HepG2 (cell line): ENCODE measurements around the gene PNLIPRP1. TPM values are rescaled to one million over a fixed set of nuclear protein-coding genes. Genes with fewer than 3 reads are reported as not detected.

Experiments
- ATAC-seq: fragments of 200-7000 bp; cut with Tn5 transposase; 3 replicates; pipeline ENCODE4 v1.9.1; 2020; ENCODE audit warnings: mild to moderate bottlenecking, moderate library complexity
- BruUV-seq: library from RNA; stranded (reverse); fragments of 400-500 nt; replicated peaks from 2 replicates; lab custom pipeline; 2021; lab: Mats Ljungman, UMichigan
- CTCF ChIA-PET: fragments of 300-600 bp; formaldehyde crosslinking; extraction: SDS; loops from one replicate; lab custom pipeline; 2021; ENCODE audit warnings: low total read pairs, inconsistent platforms, low intra/inter-chr PET ratio; lab: Yijun Ruan, JAX
- POLR2A ChIA-PET: fragments of 350-600 bp; sonication (Branson Sonifier 250); formaldehyde crosslinking; loops from one replicate; lab custom pipeline; 2020; ENCODE audit warnings: antibody characterized with exemption, inconsistent platforms; lab: Yijun Ruan, JAX
- DNase-seq: peaks from one replicate; pipeline ENCODE4 v3.0.0-alpha.2; 2015; ENCODE audit warnings: low spot score
- FAIRE-seq: peaks from 3 replicates; lab custom pipeline; 2011; peaks lifted over from hg19 to GRCh38; lab: Jason Lieb, UNC
- H2AFZ ChIP-seq: one replicate; pipeline ENCODE4 v1.6.1; 2011; ENCODE audit warnings: low read length, inconsistent platforms
- H3K27ac ChIP-seq: fragments of 300-600 bp; 3 replicates; pipeline ENCODE4 v1.8.0; 2011; ENCODE audit warnings: mixed run types, mild to moderate bottlenecking, mixed read lengths, low read length, inconsistent platforms; ENCODE audit not compliant: insufficient read depth; ENCODE audit errors: extremely low read length
- H3K27me3 ChIP-seq, 2 experiments: fragments of 200-600 bp in 1 of 2; 2 replicates in 1 of 2; 3 replicates in 1 of 2; pipeline versions ENCODE4 v1.6.0 to v1.8.0; 2011; ENCODE audit warnings: low read length in 2 of 2, mild to moderate bottlenecking in 2 of 2, moderate library complexity in 2 of 2, inconsistent platforms in 1 of 2; ENCODE audit not compliant: insufficient read depth in 2 of 2, control insufficient read depth in 1 of 2
- H3K36me3 ChIP-seq, 2 experiments: fragments of 200-600 bp in 1 of 2; replicated peaks in 1 of 2; 2 replicates in 1 of 2; 3 replicates in 1 of 2; pipeline versions ENCODE4 v1.5.1 to v1.8.0; 2011; ENCODE audit warnings: low read length in 2 of 2, inconsistent platforms in 1 of 2; ENCODE audit not compliant: insufficient read depth in 2 of 2, control insufficient read depth in 1 of 2
- H3K4me1 ChIP-seq: 2 replicates; pipeline ENCODE4 v1.5.1; 2012; ENCODE audit warnings: low read length, inconsistent platforms; ENCODE audit not compliant: insufficient read depth
- H3K4me2 ChIP-seq: 2 replicates; pipeline ENCODE4 v1.6.0; 2011; ENCODE audit warnings: low read depth, low read length, inconsistent platforms
- H3K4me3 ChIP-seq, 3 experiments: fragments of 200-600 bp in 1 of 3; sonication (generic), shearing (Covaris generic) in 1 of 3; replicated peaks in 1 of 3; 2 replicates each; pipeline ENCODE4 v1.5.1; 2011 to 2016; ENCODE audit warnings: low read length in 3 of 3, inconsistent platforms in 2 of 3, low read depth in 2 of 3, mild to moderate bottlenecking in 2 of 3, control low read depth in 1 of 3, mixed read lengths in 1 of 3; ENCODE audit not compliant: insufficient read depth in 1 of 3
- H3K79me2 ChIP-seq: one replicate; pipeline ENCODE4 v1.6.1; 2011; ENCODE audit warnings: low read length, inconsistent platforms; ENCODE audit not compliant: insufficient read depth
- H3K9ac ChIP-seq: 2 replicates; pipeline ENCODE4 v1.6.0; 2011; ENCODE audit warnings: mild to moderate bottlenecking, low read depth, low read length, inconsistent platforms; ENCODE audit not compliant: insufficient read depth
- H3K9me3 ChIP-seq: 2 replicates; pipeline ENCODE4 v1.5.1; 2012; ENCODE audit warnings: mild to moderate bottlenecking, low read length
- H4K20me1 ChIP-seq: 2 replicates; pipeline ENCODE4 v1.6.0; 2011; ENCODE audit warnings: inconsistent platforms, mild to moderate bottlenecking, low read length, moderate library complexity; ENCODE audit not compliant: insufficient read depth
- ATF5 ChIP-seq: sonication (generic); formaldehyde crosslinking; IDR thresholded peaks from 2 replicates; pipeline ENCODE4 v1.4.0; 2020; ENCODE audit warnings: mild to moderate bottlenecking, low read depth, missing genetic modification reagents
- BCL3 ChIP-seq: sonication (generic); formaldehyde crosslinking; IDR thresholded peaks from 2 replicates; pipeline ENCODE4 v1.5.1; 2020; ENCODE audit warnings: mild to moderate bottlenecking, missing genetic modification reagents, moderate library complexity
- FIP1L1 ChIP-seq: fragments of 200-400 bp; formaldehyde crosslinking; IDR thresholded peaks from 2 replicates; pipeline ENCODE4 v1.6.1; 2018; ENCODE audit warnings: low read depth, mild to moderate bottlenecking, low read length, moderate library complexity, borderline replicate concordance; ENCODE audit not compliant: insufficient read depth
- FOSL2 ChIP-seq: sonication (generic); formaldehyde crosslinking; IDR thresholded peaks from 2 replicates; pipeline ENCODE4 v1.4.0; 2020; ENCODE audit warnings: missing genetic modification reagents
- HIC2 ChIP-seq: sonication (generic); formaldehyde crosslinking; IDR thresholded peaks from 2 replicates; pipeline ENCODE4 v1.9.0; 2022; ENCODE audit warnings: low read depth, missing genetic modification reagents
- MBD4 ChIP-seq: IDR thresholded peaks from 2 replicates; pipeline ENCODE4 v1.6.1; 2012; ENCODE audit warnings: low read length, inconsistent platforms, borderline replicate concordance
- RAD51 ChIP-seq: fragments of 450-650 bp; IDR thresholded peaks from 2 replicates; pipeline ENCODE4 v1.6.1; 2016; ENCODE audit warnings: borderline replicate concordance
- THAP11 ChIP-seq: IDR thresholded peaks from 2 replicates; pipeline ENCODE4 v1.6.1; 2016; ENCODE audit warnings: missing biosample characterization, missing genetic modification reagents
- ZBTB25 ChIP-seq: IDR thresholded peaks from 2 replicates; pipeline ENCODE4 v1.6.1; 2018; ENCODE audit warnings: missing genetic modification reagents
- WGBS: methylation state at CpG from one replicate; pipeline ENCODE4 v1.1.6; 2017; ENCODE audit warnings: low lambda C conversion rate; 5-methylcytosine and 5-hydroxymethylcytosine counted together
- in situ Hi-C: cut with HindIII; loops from 2 replicates; pipeline ENCODE4 v1.10.0; 2017; ENCODE audit warnings: low pct_unique_long_range_greater_than_20kb; ENCODE audit not compliant: extremely low pct_ligation_motif_present
- intact Hi-C: fragments of 100-400 bp; cut with micrococcal nuclease; formaldehyde crosslinking; loops from one replicate; pipeline ENCODE4 v1.10.0; 2022; ENCODE audit not compliant: unreplicated experiment
- polyA plus RNA-seq, 8 experiments: library from polyadenylated mRNA; depleted of rRNA in 3 of 8; stranded (reverse) in 7 of 8; unstranded in 1 of 8; fragments of >200 nt; fragmentation: Illumina TruSeq in 4 of 8; extraction: Trizol in 4 of 8; gene quantifications; 2 replicates each; pipeline versions ENCODE4 v1.2.1 to v1.2.3, GENCODE V29; 2011 to 2016; ENCODE audit warnings: low read depth in 4 of 8, missing spikeins in 1 of 8, mixed read lengths in 1 of 8; ENCODE audit not compliant: insufficient read depth in 1 of 8
- total RNA-seq, 5 experiments: library from RNA; depleted of rRNA; stranded (reverse); fragments of >200 nt; fragmentation: Illumina TruSeq; extraction: Trizol; gene quantifications; 2 replicates each; pipeline ENCODE4 v1.2.3, GENCODE V29; 2016; ENCODE audit warnings: low read depth in 1 of 5
- TF ChIP-seq, protein P1 (sequence below): sonication (generic); formaldehyde crosslinking; IDR thresholded peaks from 2 replicates; pipeline ENCODE4 v1.4.0; 2020; ENCODE audit warnings: missing genetic modification reagents
- TF ChIP-seq, protein P2 (sequence below): sonication (generic); formaldehyde crosslinking; IDR thresholded peaks from 2 replicates; pipeline ENCODE4 v1.8.0; 2022; ENCODE audit warnings: mild to moderate bottlenecking, missing genetic modification reagents; ENCODE audit not compliant: insufficient replicate concordance
- TF ChIP-seq, protein P3 (sequence below): sonication (generic); formaldehyde crosslinking; conservative IDR thresholded peaks from 2 replicates; pipeline ENCODE4 v1.8.0; 2022; ENCODE audit warnings: mild to moderate bottlenecking, moderate library complexity, missing genetic modification reagents

The PNLIPRP1 gene
- total and polyA plus RNA-seq, 2 of the 13 experiments (the other 11 are each of a cell fraction or from before 2014, with no cell fraction given): not detected

- TF ChIP-seq MBD4: no peak
- TF ChIP-seq THAP11 (CRISPR knock-in tag): no peak
- no peak for TF ChIP-seq HIC2 (CRISPR knock-in tag)
- no peak for TF ChIP-seq ZBTB25 (CRISPR knock-in tag)
These were observed 35.1 kb downstream of the PNLIPRP1 start (continued) for GRCh38 chr10:116625845-116626244.

- Histone ChIP-seq H3K36me3 (no peaks in the 10 kb centered on the region), H3K9me3 (no peaks in the 10 kb centered on the region), H4K20me1 (no peaks in the 10 kb centered on the region), H3K27ac (no peak overlapping the region), H3K79me2 (no peaks in the 10 kb centered on the region), H3K9ac (no peak overlapping the region), H3K4me2 (no peak overlapping the region), H3K4me1 (no peaks in the 10 kb centered on the region), H3K27me3 (no peaks in the 10 kb centered on the region; a peak in 1 of 5 replicates), H2AFZ (no peak overlapping the region), H3K4me3 (no peak overlapping the region)
- ATAC-seq (no peak), FAIRE-seq (no peak), DNase-seq (no peak)
- POLR2A ChIA-PET: no interaction called here
- CTCF ChIA-PET: interaction anchor here (2.0 kb wide), 1 partner anchor 161 kb away, joined by 9 read pairs; no protein-coding TSS in a partner anchor
- no TSS peak for BruUV-seq
- intact Hi-C loops: loop anchor here (1.0 kb wide), 2 partner anchors 55 to 161 kb away; no protein-coding TSS in a partner anchor
- WGBS: 49% methylated on average over 6 of the region's 9 CpGs
- in situ Hi-C loops: no loop called here
- TF ChIP-seq, protein P1, sequence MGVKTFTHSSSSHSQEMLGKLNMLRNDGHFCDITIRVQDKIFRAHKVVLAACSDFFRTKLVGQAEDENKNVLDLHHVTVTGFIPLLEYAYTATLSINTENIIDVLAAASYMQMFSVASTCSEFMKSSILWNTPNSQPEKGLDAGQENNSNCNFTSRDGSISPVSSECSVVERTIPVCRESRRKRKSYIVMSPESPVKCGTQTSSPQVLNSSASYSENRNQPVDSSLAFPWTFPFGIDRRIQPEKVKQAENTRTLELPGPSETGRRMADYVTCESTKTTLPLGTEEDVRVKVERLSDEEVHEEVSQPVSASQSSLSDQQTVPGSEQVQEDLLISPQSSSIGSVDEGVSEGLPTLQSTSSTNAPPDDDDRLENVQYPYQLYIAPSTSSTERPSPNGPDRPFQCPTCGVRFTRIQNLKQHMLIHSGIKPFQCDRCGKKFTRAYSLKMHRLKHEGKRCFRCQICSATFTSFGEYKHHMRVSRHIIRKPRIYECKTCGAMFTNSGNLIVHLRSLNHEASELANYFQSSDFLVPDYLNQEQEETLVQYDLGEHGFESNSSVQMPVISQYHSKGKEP (CRISPR knock-in tag): no peak
- TF ChIP-seq RAD51: no peak
- TF ChIP-seq ATF5 (CRISPR knock-in tag): no peak
- TF ChIP-seq, protein P2, sequence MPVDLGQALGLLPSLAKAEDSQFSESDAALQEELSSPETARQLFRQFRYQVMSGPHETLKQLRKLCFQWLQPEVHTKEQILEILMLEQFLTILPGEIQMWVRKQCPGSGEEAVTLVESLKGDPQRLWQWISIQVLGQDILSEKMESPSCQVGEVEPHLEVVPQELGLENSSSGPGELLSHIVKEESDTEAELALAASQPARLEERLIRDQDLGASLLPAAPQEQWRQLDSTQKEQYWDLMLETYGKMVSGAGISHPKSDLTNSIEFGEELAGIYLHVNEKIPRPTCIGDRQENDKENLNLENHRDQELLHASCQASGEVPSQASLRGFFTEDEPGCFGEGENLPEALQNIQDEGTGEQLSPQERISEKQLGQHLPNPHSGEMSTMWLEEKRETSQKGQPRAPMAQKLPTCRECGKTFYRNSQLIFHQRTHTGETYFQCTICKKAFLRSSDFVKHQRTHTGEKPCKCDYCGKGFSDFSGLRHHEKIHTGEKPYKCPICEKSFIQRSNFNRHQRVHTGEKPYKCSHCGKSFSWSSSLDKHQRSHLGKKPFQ (CRISPR knock-in tag): no peak
- no peak for TF ChIP-seq FOSL2 (CRISPR knock-in tag)
- TF ChIP-seq BCL3 (CRISPR knock-in tag): no peak
- no peak for TF ChIP-seq FIP1L1
- TF ChIP-seq, protein P3, sequence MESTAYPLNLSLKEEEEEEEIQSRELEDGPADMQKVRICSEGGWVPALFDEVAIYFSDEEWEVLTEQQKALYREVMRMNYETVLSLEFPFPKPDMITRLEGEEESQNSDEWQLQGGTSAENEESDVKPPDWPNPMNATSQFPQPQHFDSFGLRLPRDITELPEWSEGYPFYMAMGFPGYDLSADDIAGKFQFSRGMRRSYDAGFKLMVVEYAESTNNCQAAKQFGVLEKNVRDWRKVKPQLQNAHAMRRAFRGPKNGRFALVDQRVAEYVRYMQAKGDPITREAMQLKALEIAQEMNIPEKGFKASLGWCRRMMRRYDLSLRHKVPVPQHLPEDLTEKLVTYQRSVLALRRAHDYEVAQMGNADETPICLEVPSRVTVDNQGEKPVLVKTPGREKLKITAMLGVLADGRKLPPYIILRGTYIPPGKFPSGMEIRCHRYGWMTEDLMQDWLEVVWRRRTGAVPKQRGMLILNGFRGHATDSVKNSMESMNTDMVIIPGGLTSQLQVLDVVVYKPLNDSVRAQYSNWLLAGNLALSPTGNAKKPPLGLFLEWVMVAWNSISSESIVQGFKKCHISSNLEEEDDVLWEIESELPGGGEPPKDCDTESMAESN (CRISPR knock-in tag): no peak
These were observed 36.1 kb downstream of the PNLIPRP1 start for GRCh38 chr10:116626815-116627214.
